Thoracic aorta (tissue), 2 donors: ENCODE measurements around the gene LMF2. TPM values are rescaled to one million over a fixed set of nuclear protein-coding genes. Genes with fewer than 3 reads are reported as not detected.

Experiments used
- ATAC-seq: fragments of 150-250 bp; one replicate; pipeline ENCODE4 v1.8.0; 2017; ENCODE audit warnings: low read depth; ENCODE audit not compliant: insufficient number of reproducible peaks, low FRiP score
- DNase-seq: peaks from one replicate; pipeline ENCODE4 v3.0.0-alpha.2; 2020; ENCODE audit warnings: low spot score
- H3K27ac ChIP-seq, 2 donors: fragments of 200-600 bp; sonication (generic); 1 replicate in 1 of 2; 2 replicates in 1 of 2; pipeline ENCODE4 v1.5.1; 2016; ENCODE audit warnings: mild to moderate bottlenecking in 2 of 2, moderate library complexity in 2 of 2
- H3K27me3 ChIP-seq: fragments of 200-600 bp; sonication (generic); replicated peaks from 2 replicates; pipeline ENCODE4 v1.6.0; 2016; ENCODE audit warnings: mild to moderate bottlenecking; ENCODE audit not compliant: insufficient read depth
- H3K36me3 ChIP-seq: fragments of 200-600 bp; sonication (generic); one replicate; pipeline ENCODE4 v1.5.1; 2016
- H3K4me1 ChIP-seq, 2 donors: fragments of 200-600 bp; sonication (generic); 1 replicate in 1 of 2; 2 replicates in 1 of 2; pipeline versions ENCODE4 v1.5.1 to v1.6.0; 2016; ENCODE audit warnings: low read depth in 2 of 2, mild to moderate bottlenecking in 1 of 2; ENCODE audit not compliant: control insufficient read depth in 1 of 2
- H3K4me3 ChIP-seq: fragments of 200-600 bp; sonication (generic); 2 replicates; pipeline ENCODE4 v1.5.1; 2016; ENCODE audit warnings: mild to moderate bottlenecking
- H3K9me3 ChIP-seq: fragments of 200-600 bp; sonication (generic); 2 replicates; pipeline ENCODE4 v1.5.1; 2016
- total RNA-seq, 2 donors: library from RNA; depleted of rRNA; stranded (reverse); fragments of >200 nt; gene quantifications; one replicate each; pipeline versions ENCODE4 v1.1.0 to v1.2.3, GENCODE V29; 2016
- TF ChIP-seq, protein P1 (sequence below): fragments of 200-600 bp; sonication (generic); IDR thresholded peaks from one replicate; pipeline ENCODE4 v1.5.1; 2019; ENCODE audit warnings: antibody characterized with exemption

The LMF2 gene
- total RNA-seq, 2 donors from 2014 or later = 61.9 to 87.6 TPM

DNA sequence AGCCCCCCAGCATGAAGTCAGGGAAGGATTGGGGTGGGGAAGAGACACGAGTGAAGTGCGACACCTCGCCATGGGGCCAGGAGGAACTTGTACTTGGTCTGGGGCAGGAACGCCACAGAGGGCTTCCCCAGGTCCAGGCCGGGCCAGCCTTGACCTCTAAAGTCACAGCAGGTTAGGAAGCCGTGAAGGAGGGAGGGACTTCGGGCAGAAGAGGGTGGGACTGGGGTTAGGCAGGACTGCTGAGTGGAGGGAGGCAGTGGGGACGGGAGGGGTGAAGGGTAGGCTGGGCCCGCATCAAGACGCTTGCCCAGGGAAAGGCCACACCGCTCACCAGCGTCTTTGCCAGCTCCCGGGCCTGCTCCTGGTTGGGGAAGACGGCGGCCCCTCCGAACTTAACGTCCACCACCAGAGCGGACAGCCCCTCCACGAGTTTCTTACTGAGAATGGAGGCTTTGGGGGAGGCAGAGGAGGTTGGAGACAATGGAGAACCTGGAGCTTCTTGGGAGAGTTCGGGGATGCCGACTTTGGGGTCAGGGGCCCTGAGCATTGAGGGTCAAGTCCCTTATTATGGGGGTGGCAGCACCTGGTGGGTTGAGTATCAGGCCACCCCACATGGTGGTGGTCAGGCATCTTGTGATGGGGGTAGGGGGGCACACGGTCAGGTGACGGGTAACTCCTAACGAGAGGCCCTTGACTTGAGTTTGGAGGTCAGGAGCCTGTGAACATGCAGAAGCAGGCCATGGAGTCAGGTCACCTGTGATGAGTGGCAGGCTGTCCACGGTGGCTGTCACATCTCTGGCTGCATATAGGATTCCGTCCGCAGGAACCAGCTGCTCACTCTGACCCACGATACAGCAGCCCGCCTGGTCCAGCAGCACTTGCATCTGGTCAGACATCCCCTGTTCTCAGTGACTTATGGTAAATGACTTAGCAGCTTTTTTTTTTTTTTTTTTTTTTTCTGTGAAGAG, 19.6 kb upstream of the LMF2 start:
- ATAC-seq = no peak
- H3K27me3 ChIP-seq = peaks cover 5% of the 10 kb centered on the region
- TF ChIP-seq, protein P1, sequence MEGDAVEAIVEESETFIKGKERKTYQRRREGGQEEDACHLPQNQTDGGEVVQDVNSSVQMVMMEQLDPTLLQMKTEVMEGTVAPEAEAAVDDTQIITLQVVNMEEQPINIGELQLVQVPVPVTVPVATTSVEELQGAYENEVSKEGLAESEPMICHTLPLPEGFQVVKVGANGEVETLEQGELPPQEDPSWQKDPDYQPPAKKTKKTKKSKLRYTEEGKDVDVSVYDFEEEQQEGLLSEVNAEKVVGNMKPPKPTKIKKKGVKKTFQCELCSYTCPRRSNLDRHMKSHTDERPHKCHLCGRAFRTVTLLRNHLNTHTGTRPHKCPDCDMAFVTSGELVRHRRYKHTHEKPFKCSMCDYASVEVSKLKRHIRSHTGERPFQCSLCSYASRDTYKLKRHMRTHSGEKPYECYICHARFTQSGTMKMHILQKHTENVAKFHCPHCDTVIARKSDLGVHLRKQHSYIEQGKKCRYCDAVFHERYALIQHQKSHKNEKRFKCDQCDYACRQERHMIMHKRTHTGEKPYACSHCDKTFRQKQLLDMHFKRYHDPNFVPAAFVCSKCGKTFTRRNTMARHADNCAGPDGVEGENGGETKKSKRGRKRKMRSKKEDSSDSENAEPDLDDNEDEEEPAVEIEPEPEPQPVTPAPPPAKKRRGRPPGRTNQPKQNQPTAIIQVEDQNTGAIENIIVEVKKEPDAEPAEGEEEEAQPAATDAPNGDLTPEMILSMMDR = no peak
- H3K27ac ChIP-seq = peak overlapping the region; percentile 69 to 75
- no peaks in the 10 kb centered on the region for H3K9me3 ChIP-seq
- peaks cover 17% of the 10 kb centered on the region for H3K36me3 ChIP-seq
- peaks cover 27 to 48% of the 10 kb centered on the region in 2 donors for H3K4me1 ChIP-seq
- peak overlapping the region; percentile 75 for H3K4me3 ChIP-seq
- no peak for DNase-seq

GRCh38 chr22:50526108-50526833, 18.8 kb upstream of the LMF2 start:
- peak overlapping the region; percentile 69 to 75 for H3K27ac ChIP-seq
- peaks cover 21 to 40% of the 10 kb centered on the region in 2 donors for H3K4me1 ChIP-seq
- TF ChIP-seq, protein P1 = peak; percentile 68
- H3K27me3 ChIP-seq = peaks cover 2% of the 10 kb centered on the region
- DNase-seq = no peak
- peaks cover 25% of the 10 kb centered on the region for H3K36me3 ChIP-seq
- no peaks in the 10 kb centered on the region for H3K9me3 ChIP-seq
- ATAC-seq = peak; percentile 21
- peak overlapping the region; percentile 75 for H3K4me3 ChIP-seq

DNA sequence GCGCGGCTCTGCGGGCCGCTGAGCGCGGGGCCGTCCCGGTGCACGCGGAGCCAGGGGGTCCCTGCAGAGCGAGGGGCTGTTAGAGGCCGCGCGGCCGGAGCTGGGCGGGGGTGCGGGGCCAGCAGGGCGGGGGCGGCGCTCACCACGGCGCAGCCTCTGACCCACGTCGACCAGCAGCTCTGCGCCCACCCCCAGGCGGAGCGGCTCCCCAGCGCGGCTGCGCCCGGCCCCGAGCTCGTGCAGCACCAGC, 18.3 kb upstream of the LMF2 start:
- TF ChIP-seq, protein P1 = no peak
- DNase-seq = no peak
- no peak for ATAC-seq
- peaks cover 26% of the 10 kb centered on the region for H3K36me3 ChIP-seq
- no peaks in the 10 kb centered on the region for H3K27me3 ChIP-seq
- H3K27ac ChIP-seq = peak overlapping the region; percentile 69 to 75
- peak overlapping the region; percentile 75 for H3K4me3 ChIP-seq
- H3K9me3 ChIP-seq = no peaks in the 10 kb centered on the region
- peaks cover 16 to 35% of the 10 kb centered on the region in 2 donors for H3K4me1 ChIP-seq

GRCh38 chr22:50525104-50525857, 17.8 kb upstream of the LMF2 start, which contains the start of gene SCO2:
Gene SCO2, minus strand, starts transcription at chr22:50525598. Its CDS starts 1,187 bp downstream, at chr22:50524411.
- no peaks in the 10 kb centered on the region for H3K27me3 ChIP-seq
- H3K4me1 ChIP-seq = peaks cover 15 to 30% of the 10 kb centered on the region in 2 donors
- ATAC-seq (peak; percentile 71), DNase-seq (peak; percentile 82)
- peak within 1 kb of the TSS; percentile 69 to 75 for H3K27ac ChIP-seq
- H3K36me3 ChIP-seq = peaks cover 31% of the 10 kb centered on the region
- H3K9me3 ChIP-seq = no peaks in the 10 kb centered on the region
- TF ChIP-seq, protein P1 = no peak
- H3K4me3 ChIP-seq = peak within 1 kb of the TSS; percentile 75
